ENCODE results near the gene SYT17.
A peak's percentile ranks its signal among the peaks of the same experiment; 100 is the strongest.

Gene SYT17

GRCh38 chr16:19138601-19139000, 29.4 kb upstream of the SYT17 start:
- DNase-seq = peak in 2 of 56 donors; percentile 2 to 3

- no peak for DNase-seq
These were observed 28.5 kb upstream of the SYT17 start for GRCh38 chr16:19139436-19140091.

GRCh38 chr16:19140396-19140795, 27.6 kb upstream of the SYT17 start:
- no peak for DNase-seq

GRCh38 chr16:19142939-19143598, 25.0 kb upstream of the SYT17 start:
- no peak for DNase-seq

- no peak for DNase-seq
These were observed 24.5 kb upstream of the SYT17 start for GRCh38 chr16:19143599-19143956.

- DNase-seq = no peak
These were observed 23.0 kb upstream of the SYT17 start for GRCh38 chr16:19145010-19145409.

GRCh38 chr16:19147126-19147525, 20.9 kb upstream of the SYT17 start:
- no peak for DNase-seq

GRCh38 chr16:19147627-19148026, 20.4 kb upstream of the SYT17 start:
- DNase-seq = no peak

GRCh38 chr16:19148189-19148588, 19.9 kb upstream of the SYT17 start:
- DNase-seq = no peak

- no peak for DNase-seq
These were observed 16.7 kb upstream of the SYT17 start for GRCh38 chr16:19151310-19151709.

- DNase-seq = no peak
These were observed 16.0 kb upstream of the SYT17 start for GRCh38 chr16:19152042-19152441.

- no peak for DNase-seq
These were observed 14.2 kb upstream of the SYT17 start for GRCh38 chr16:19153876-19154275.

- DNase-seq = no peak
These were observed 6.0 kb upstream of the SYT17 start for GRCh38 chr16:19162085-19162484.

GRCh38 chr16:19163215-19163614, 4.8 kb upstream of the SYT17 start:
- no peak for DNase-seq

GRCh38 chr16:19164285-19164684, 3.8 kb upstream of the SYT17 start:
- no peak for DNase-seq

- DNase-seq = no peak
These were observed 2.9 kb upstream of the SYT17 start for GRCh38 chr16:19165101-19165500.

- DNase-seq = no peak
These were observed 1.5 kb upstream of the SYT17 start for GRCh38 chr16:19166500-19166899.

GRCh38 chr16:19168371-19169081, 486 bp downstream of the SYT17 start:
- DNase-seq = peak in 45 of 56 donors; percentile 6 to 74 (median 44)

- DNase-seq = peak in 5 of 56 donors; percentile 2 to 54 (median 29)
These were observed 1.1 kb downstream of the SYT17 start for GRCh38 chr16:19169082-19169639.

- peak in 26 of 56 donors; percentile 1 to 63 (median 7) for DNase-seq
These were observed 2.1 kb downstream of the SYT17 start for GRCh38 chr16:19170043-19170655.

GRCh38 chr16:19172098-19172780, 4.2 kb downstream of the SYT17 start:
- no peak for DNase-seq
